Right renal pelvis (tissue), 4 donors: ENCODE measurements around the gene CAMK4. TPM values are rescaled to one million over a fixed set of nuclear protein-coding genes. Genes with fewer than 3 reads are reported as not detected.
"Not testable (repeated sequence)": the region's sequence is repeated elsewhere in the genome, so short reads cannot be mapped to it uniquely, and the experiment has no call there.

Experiments used
- DNase-seq, 4 donors: peaks; one replicate each; pipeline ENCODE4 v3.0.0-alpha.2; 2013; ENCODE audit warnings: low read depth in 4 of 4, low spot score in 3 of 4, missing footprints in 1 of 4
- polyA plus RNA-seq, 4 donors: library from polyadenylated mRNA; unstranded; fragments of 120-200 nt; gene quantifications; one replicate each; pipeline ENCODE4 v1.2.1, GENCODE V29; 2013; ENCODE audit not compliant: insufficient read length in 4 of 4

The CAMK4 gene
- polyA plus RNA-seq, 4 donors: 5.3 to 6.8 (median 5.6) TPM

- DNase-seq: no peak
Measured at GRCh38 chr5:111372799-111373198, 148.6 kb downstream of the CAMK4 start.

- DNase-seq: no peak
Measured at GRCh38 chr5:111374380-111374779, 150.2 kb downstream of the CAMK4 start.

- no peak for DNase-seq
Measured at GRCh38 chr5:111375645-111376044, 151.5 kb downstream of the CAMK4 start.

GRCh38 chr5:111377306-111377705, 153.1 kb downstream of the CAMK4 start:
- no peak for DNase-seq

GRCh38 chr5:111379391-111379816, 155.2 kb downstream of the CAMK4 start:
- DNase-seq: no peak

- DNase-seq: no peak
Measured at GRCh38 chr5:111383288-111383970, 159.2 kb downstream of the CAMK4 start.

GRCh38 chr5:111384220-111384619, 160.0 kb downstream of the CAMK4 start:
- no peak for DNase-seq

GRCh38 chr5:111385051-111385450, 160.9 kb downstream of the CAMK4 start:
- DNase-seq: no peak

- DNase-seq: no peak
Measured at GRCh38 chr5:111385970-111386831, 162.0 kb downstream of the CAMK4 start.

- no peak for DNase-seq
Measured at GRCh38 chr5:111386832-111387162, 162.6 kb downstream of the CAMK4 start.

GRCh38 chr5:111387361-111387760, 163.2 kb downstream of the CAMK4 start:
- DNase-seq: no peak

GRCh38 chr5:111389390-111390082, 165.4 kb downstream of the CAMK4 start:
- DNase-seq: no peak

- no peak for DNase-seq
Measured at GRCh38 chr5:111392181-111392580, 168.0 kb downstream of the CAMK4 start.

- DNase-seq: no peak
Measured at GRCh38 chr5:111394586-111394985, 170.4 kb downstream of the CAMK4 start.

- DNase-seq: no peak
Measured at GRCh38 chr5:111398013-111398412, 173.8 kb downstream of the CAMK4 start.

GRCh38 chr5:111399113-111399512, 174.9 kb downstream of the CAMK4 start:
- DNase-seq: no peak

- no peak for DNase-seq
Measured at GRCh38 chr5:111401906-111402305, 177.7 kb downstream of the CAMK4 start.

GRCh38 chr5:111404270-111404769, 180.1 kb downstream of the CAMK4 start:
- no peak for DNase-seq

- no peak for DNase-seq
Measured at GRCh38 chr5:111407562-111407961, 183.4 kb downstream of the CAMK4 start.

- no peak for DNase-seq
Measured at GRCh38 chr5:111408817-111409216, 184.6 kb downstream of the CAMK4 start.

GRCh38 chr5:111409266-111409665, 185.1 kb downstream of the CAMK4 start:
- not testable (repeated sequence) for DNase-seq
